ENCODE measurements around the gene VPS45. TPM values are rescaled to one million over a fixed set of nuclear protein-coding genes. Genes with fewer than 3 reads are reported as not detected.

Gene VPS45
- polyA plus RNA-seq, 3 donors from 2014 or later, result 30.5 to 39.9 (median 35.1) TPM

- Mint-ChIP-seq H3K9me3 (no peaks in the 10 kb centered on the region), H3K27ac (peak within 1 kb of the TSS; percentile 80 to 97 (median 96)), H3K27me3 (ENCODE audit: low read depth in 3 of 3) (peaks cover 8 to 15% (median 9%) of the 10 kb centered on the region in 3 donors), H3K4me1 (peaks cover 42 to 53% of the 10 kb centered on the region in 2 donors), H3K4me3 (peak within 1 kb of the TSS; percentile 91 to 95 (median 92)), H3K36me3 (peaks cover 4 to 5% (median 4%) of the 10 kb centered on the region in 3 donors)
- DNase-seq, result peak; percentile 72 to 73 (median 73)
Measured at GRCh38 chr1:150149271-150150132, 81.9 kb downstream of the VPS45 start, which contains the start of gene PLEKHO1. TSS of gene PLEKHO1 (plus strand) at chr1:150149916. CDS start at chr1:150150258, 342 bp downstream.

- peak in 2 of 3 donors; percentile 21 to 29 for DNase-seq
- Mint-ChIP-seq H3K9me3 (no peaks in the 10 kb centered on the region), H3K4me3 (peak overlapping the region; percentile 91 to 95 (median 92)), H3K36me3 (peaks cover 4 to 10% (median 7%) of the 10 kb centered on the region in 3 donors), H3K4me1 (peaks cover 42 to 56% of the 10 kb centered on the region in 2 donors), H3K27ac (peak overlapping the region; percentile 80 to 97 (median 94)), H3K27me3 (ENCODE audit: low read depth in 3 of 3) (peaks cover 8 to 15% (median 8%) of the 10 kb centered on the region in 3 donors)
Measured at GRCh38 chr1:150150133-150151021, 82.8 kb downstream of the VPS45 start.

- DNase-seq, result peak; percentile 81 to 83 (median 82)
- peak overlapping the region; percentile 84 to 95 (median 91) for H3K4me3 Mint-ChIP-seq
Measured at GRCh38 chr1:150151291-150152181, 84.0 kb downstream of the VPS45 start.

GRCh38 chr1:150152182-150152536 is 84.6 kb downstream of the VPS45 start:
- Mint-ChIP-seq H3K27me3 (ENCODE audit: low read depth in 3 of 3) (peaks cover 8 to 15% (median 8%) of the 10 kb centered on the region in 3 donors), H3K4me3 (peak overlapping the region in 4 of 5 donors; percentile 84 to 95 (median 92)), H3K9me3 (no peaks in the 10 kb centered on the region), H3K4me1 (peaks cover 35 to 51% of the 10 kb centered on the region in 2 donors), H3K27ac (peak overlapping the region; percentile 80 to 97 (median 94)), H3K36me3 (peaks cover 8 to 21% (median 15%) of the 10 kb centered on the region in 3 donors)
- DNase-seq, result no peak

More at GRCh38 chr1:150151291-150152181, 84.0 kb downstream of the VPS45 start:
- Mint-ChIP-seq H3K4me1 (peaks cover 41 to 56% of the 10 kb centered on the region in 2 donors), H3K36me3 (peaks cover 8 to 17% (median 14%) of the 10 kb centered on the region in 3 donors), H3K27me3 (ENCODE audit: low read depth in 3 of 3) (peaks cover 8 to 15% (median 8%) of the 10 kb centered on the region in 3 donors), H3K27ac (peak overlapping the region; percentile 80 to 97 (median 94)), H3K9me3 (no peaks in the 10 kb centered on the region)

GRCh38 chr1:150152772-150153456 is 85.3 kb downstream of the VPS45 start:
- DNase-seq, result no peak
- H3K4me3 Mint-ChIP-seq, result peak overlapping the region in 4 of 5 donors; percentile 22 to 54 (median 44)
- no peaks in the 10 kb centered on the region for H3K9me3 Mint-ChIP-seq
- H3K4me1 Mint-ChIP-seq, result peaks cover 35 to 50% of the 10 kb centered on the region in 2 donors
- H3K27me3 Mint-ChIP-seq (ENCODE audit: low read depth in 3 of 3), result peaks cover 6 to 15% (median 8%) of the 10 kb centered on the region in 3 donors
- H3K27ac Mint-ChIP-seq, result peak overlapping the region; percentile 79 to 88 (median 86)
- H3K36me3 Mint-ChIP-seq, result peaks cover 13 to 27% (median 19%) of the 10 kb centered on the region in 3 donors

- H3K4me1 Mint-ChIP-seq, result peaks cover 31 to 42% of the 10 kb centered on the region in 2 donors
- DNase-seq, result no peak
- H3K4me3 Mint-ChIP-seq, result no peak overlapping the region
- H3K36me3 Mint-ChIP-seq, result peaks cover 17 to 31% (median 24%) of the 10 kb centered on the region in 3 donors
- H3K27me3 Mint-ChIP-seq (ENCODE audit: low read depth in 3 of 3), result peaks cover 6 to 12% (median 7%) of the 10 kb centered on the region in 3 donors
- no peaks in the 10 kb centered on the region for H3K9me3 Mint-ChIP-seq
- peak overlapping the region; percentile 60 to 88 (median 82) for H3K27ac Mint-ChIP-seq
Measured at GRCh38 chr1:150154143-150154542, 86.6 kb downstream of the VPS45 start.

- peaks cover 6 to 10% (median 6%) of the 10 kb centered on the region in 3 donors for H3K27me3 Mint-ChIP-seq (ENCODE audit: low read depth in 3 of 3)
- peaks cover 17 to 35% (median 27%) of the 10 kb centered on the region in 3 donors for H3K36me3 Mint-ChIP-seq
- no peak for DNase-seq
- no peaks in the 10 kb centered on the region for H3K9me3 Mint-ChIP-seq
- peak overlapping the region in 5 of 6 donors; percentile 20 to 73 (median 58) for H3K27ac Mint-ChIP-seq
- H3K4me3 Mint-ChIP-seq, result no peak overlapping the region
- H3K4me1 Mint-ChIP-seq, result peaks cover 30 to 40% of the 10 kb centered on the region in 2 donors
Measured at GRCh38 chr1:150155413-150156071, 88.0 kb downstream of the VPS45 start.

- no peak overlapping the region for H3K4me3 Mint-ChIP-seq
- H3K27me3 Mint-ChIP-seq (ENCODE audit: low read depth in 3 of 3), result peaks cover 0 to 2% (median 0%) of the 10 kb centered on the region in 3 donors
- H3K36me3 Mint-ChIP-seq, result peaks cover 17 to 37% (median 29%) of the 10 kb centered on the region in 3 donors
- H3K9me3 Mint-ChIP-seq, result no peaks in the 10 kb centered on the region
- no peak for DNase-seq
- H3K4me1 Mint-ChIP-seq, result peaks cover 29 to 41% of the 10 kb centered on the region in 2 donors
- H3K27ac Mint-ChIP-seq, result no peak overlapping the region
Measured at GRCh38 chr1:150156868-150157603, 89.5 kb downstream of the VPS45 start.

- peaks cover 13 to 37% (median 25%) of the 10 kb centered on the region in 3 donors for H3K36me3 Mint-ChIP-seq
Measured at GRCh38 chr1:150159550-150159949, 92.0 kb downstream of the VPS45 start.

GRCh38 chr1:150160964-150161621 is 93.5 kb downstream of the VPS45 start:
- Mint-ChIP-seq H3K4me3 (peak overlapping the region in 1 of 5 donors; percentile 2), H3K27ac (peak overlapping the region in 5 of 6 donors; percentile 48 to 62 (median 55)), H3K36me3 (peaks cover 11 to 26% (median 20%) of the 10 kb centered on the region in 3 donors), H3K9me3 (no peaks in the 10 kb centered on the region), H3K4me1 (peaks cover 19 to 23% of the 10 kb centered on the region in 2 donors), H3K27me3 (ENCODE audit: low read depth in 3 of 3) (peaks cover 0 to 1% (median under 1%) of the 10 kb centered on the region in 3 donors)
- DNase-seq, result no peak

More at GRCh38 chr1:150159550-150159949, 92.0 kb downstream of the VPS45 start:
- peaks cover 0 to 1% (median 0%) of the 10 kb centered on the region in 3 donors for H3K27me3 Mint-ChIP-seq (ENCODE audit: low read depth in 3 of 3)
- peak overlapping the region in 1 of 6 donors; percentile 58 for H3K27ac Mint-ChIP-seq
- peaks cover 21 to 23% of the 10 kb centered on the region in 2 donors for H3K4me1 Mint-ChIP-seq
- DNase-seq, result no peak
- no peaks in the 10 kb centered on the region for H3K9me3 Mint-ChIP-seq
- no peak overlapping the region for H3K4me3 Mint-ChIP-seq

Measured in immature natural killer cell (primary cell).